LHCN-M2 (cell line): ENCODE measurements around the gene OAS3. TPM values are rescaled to one million over a fixed set of nuclear protein-coding genes. Genes with fewer than 3 reads are reported as not detected.
A peak's percentile ranks its signal among the peaks of the same experiment; 100 is the strongest.
"Not testable (repeated sequence)": the region's sequence is repeated elsewhere in the genome, so short reads cannot be mapped to it uniquely, and the experiment has no call there.

Experiments used
- DNase-seq: peaks from one replicate; pipeline ENCODE4 v3.0.0-alpha.2; 2012; ENCODE audit warnings: low read depth
- total RNA-seq: library from RNA; depleted of rRNA; stranded (reverse); fragments of >200 nt; gene quantifications from 2 replicates; pipeline ENCODE4 v1.2.3, GENCODE V29; 2014

OAS3 gene
- total RNA-seq, 1 experiment from 2014 or later, result 13.8 TPM

GRCh38 chr12:112957125-112957524 is 18.9 kb downstream of the OAS3 start:
- not testable (repeated sequence) for DNase-seq

GRCh38 chr12:112961074-112961473 is 22.8 kb downstream of the OAS3 start:
- DNase-seq, result no peak

DNA sequence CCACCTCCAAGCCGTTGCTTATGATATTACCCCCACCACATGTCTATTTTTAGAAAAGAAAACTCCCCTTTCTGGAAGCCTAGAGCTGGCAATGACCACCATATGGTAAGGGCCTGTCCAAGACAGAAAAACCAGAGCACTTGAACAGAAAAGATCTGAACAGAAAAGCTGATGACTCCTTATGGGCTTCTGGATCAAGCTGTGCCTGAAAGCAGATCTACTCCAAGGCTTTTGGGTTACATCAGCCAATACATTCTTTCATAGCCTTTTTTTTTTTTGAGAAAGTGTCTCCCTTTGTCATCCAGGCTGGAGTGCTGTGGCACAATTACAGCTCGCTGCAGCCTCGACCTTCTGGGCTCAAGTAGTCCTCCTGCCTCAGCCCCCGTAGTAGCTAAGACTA is 23.3 kb downstream of the OAS3 start:
- DNase-seq, result no peak

GRCh38 chr12:112962561-112962960 is 24.3 kb downstream of the OAS3 start:
- no peak for DNase-seq

- DNase-seq, result no peak
Observed at GRCh38 chr12:112963227-112963861, 25.1 kb downstream of the OAS3 start.

DNA sequence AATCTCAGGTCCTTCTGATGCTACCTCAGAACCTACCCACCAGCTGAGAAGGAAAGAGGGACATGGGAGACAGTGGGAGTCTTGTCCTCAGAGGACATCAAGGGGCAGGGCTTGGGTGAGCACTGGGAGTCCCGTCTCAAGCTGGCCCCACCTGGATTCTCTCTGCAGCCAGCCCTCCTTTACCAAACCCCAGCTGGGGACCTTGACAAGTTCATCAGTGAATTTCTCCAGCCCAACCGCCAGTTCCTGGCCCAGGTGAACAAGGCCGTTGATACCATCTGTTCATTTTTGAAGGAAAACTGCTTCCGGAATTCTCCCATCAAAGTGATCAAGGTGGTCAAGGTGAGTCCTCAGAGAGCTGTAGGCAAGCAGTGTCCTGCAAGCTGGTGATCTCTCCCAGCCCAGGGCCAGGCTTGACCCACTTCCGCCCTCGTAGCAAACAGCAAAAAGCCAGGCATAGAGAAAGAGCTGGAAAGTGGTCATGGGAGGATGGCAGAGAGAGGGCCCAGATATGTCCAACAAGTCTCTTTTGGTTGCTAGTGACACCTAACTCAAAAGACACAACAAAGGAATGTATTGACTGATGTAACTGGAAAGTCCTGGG is 25.9 kb downstream of the OAS3 start:
- DNase-seq, result no peak

GRCh38 chr12:112964915-112965314 is 26.6 kb downstream of the OAS3 start:
- no peak for DNase-seq

DNA sequence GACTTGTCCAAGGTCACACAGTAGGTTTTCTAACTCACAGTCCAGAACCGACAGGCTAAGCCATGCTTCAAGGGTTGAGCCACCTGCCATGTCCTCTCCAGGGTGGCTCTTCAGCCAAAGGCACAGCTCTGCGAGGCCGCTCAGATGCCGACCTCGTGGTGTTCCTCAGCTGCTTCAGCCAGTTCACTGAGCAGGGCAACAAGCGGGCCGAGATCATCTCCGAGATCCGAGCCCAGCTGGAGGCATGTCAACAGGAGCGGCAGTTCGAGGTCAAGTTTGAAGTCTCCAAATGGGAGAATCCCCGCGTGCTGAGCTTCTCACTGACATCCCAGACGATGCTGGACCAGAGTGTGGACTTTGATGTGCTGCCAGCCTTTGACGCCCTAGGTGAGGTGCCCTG is 27.4 kb downstream of the OAS3 start:
- no peak for DNase-seq

DNA sequence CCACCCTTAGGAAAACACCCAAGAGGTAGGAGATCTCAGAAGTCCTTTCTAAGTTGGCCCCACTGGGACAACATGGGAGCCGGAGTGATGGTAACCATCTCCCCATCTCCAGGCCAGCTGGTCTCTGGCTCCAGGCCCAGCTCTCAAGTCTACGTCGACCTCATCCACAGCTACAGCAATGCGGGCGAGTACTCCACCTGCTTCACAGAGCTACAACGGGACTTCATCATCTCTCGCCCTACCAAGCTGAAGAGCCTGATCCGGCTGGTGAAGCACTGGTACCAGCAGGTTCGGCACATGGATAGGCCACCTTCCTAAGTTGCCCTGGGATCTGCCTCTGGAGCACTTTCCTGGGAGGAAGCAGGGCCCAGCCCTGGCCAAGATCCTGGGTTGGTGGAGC is 29.0 kb downstream of the OAS3 start:
- DNase-seq, result no peak

DNA sequence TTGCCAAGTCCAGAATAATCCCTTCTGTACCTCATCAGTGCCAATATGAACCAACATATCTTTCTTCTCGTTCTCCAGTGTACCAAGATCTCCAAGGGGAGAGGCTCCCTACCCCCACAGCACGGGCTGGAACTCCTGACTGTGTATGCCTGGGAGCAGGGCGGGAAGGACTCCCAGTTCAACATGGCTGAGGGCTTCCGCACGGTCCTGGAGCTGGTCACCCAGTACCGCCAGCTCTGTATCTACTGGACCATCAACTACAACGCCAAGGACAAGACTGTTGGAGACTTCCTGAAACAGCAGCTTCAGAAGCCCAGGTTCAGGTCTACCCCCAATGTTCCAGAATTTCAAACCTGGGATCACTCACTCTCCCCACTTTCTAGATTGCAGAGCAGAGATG is 29.6 kb downstream of the OAS3 start:
- DNase-seq, result no peak

- DNase-seq, result no peak
Observed at GRCh38 chr12:112969547-112970306, 31.5 kb downstream of the OAS3 start.

GRCh38 chr12:112970391-112970790 is 32.1 kb downstream of the OAS3 start:
- no peak for DNase-seq

- peak; percentile 46 for DNase-seq
Observed at GRCh38 chr12:112971248-112971647, 33.0 kb downstream of the OAS3 start.

DNA sequence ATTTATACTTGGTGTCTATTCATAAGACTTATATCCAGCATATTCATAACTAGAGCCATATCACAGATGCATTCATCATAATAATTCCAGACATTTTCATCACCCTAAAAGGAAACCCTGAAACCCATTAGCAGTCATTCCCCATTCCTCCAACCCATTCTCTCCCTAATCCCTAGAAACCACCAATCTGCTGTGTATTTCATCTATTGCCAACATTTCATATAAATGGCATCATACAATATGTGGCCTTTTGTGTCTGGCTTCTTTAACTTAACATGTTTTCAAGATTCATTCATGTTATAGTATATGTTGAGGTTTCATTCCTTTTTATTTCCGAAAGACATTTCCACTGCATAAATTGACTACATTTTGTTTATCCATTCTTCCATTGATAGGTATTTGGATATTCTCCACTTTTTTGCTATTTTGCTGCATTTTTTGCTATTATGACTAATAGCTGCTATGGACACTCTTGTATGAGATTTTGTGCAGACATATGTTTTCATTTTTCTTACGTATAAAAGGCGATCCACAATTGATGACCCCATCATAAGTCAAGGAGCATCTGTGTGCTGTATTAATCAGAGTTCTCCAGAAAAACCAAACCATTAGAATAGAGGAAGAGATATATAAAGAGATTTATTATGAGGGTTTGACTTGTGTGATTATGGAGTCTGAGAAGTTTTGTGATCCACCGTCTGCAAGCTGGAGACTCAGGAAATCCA is 34.9 kb downstream of the OAS3 start:
- DNase-seq, result no peak

DNA sequence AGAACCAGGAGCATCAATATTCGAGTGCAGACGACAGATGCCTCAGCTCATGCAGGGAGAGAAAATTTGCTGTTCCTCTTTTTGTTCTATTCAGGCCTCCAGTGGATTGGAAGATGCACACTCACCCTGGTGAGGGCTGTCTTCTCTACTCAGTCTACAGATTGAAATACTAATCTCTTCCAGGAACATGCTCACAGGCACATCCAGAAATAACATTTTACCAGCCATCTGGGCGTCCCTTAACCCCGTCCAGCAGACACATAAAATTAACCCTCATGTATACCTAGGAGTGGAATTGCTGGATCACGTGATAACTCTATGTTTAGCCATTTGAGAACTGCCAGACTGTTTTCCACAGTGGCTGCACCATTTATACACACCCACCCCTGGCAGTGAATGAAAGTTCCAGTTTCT is 35.6 kb downstream of the OAS3 start:
- no peak for DNase-seq

- no peak for DNase-seq
Observed at GRCh38 chr12:112974904-112975303, 36.6 kb downstream of the OAS3 start.

GRCh38 chr12:112977139-112977538 is 38.9 kb downstream of the OAS3 start:
- no peak for DNase-seq

- no peak for DNase-seq
Observed at GRCh38 chr12:112977641-112978040, 39.4 kb downstream of the OAS3 start.

GRCh38 chr12:112978163-112979040 is 40.1 kb downstream of the OAS3 start, which contains the start of gene OAS2:
TSS of gene OAS2 (plus strand) at chr12:112978519. CDS start at chr12:112978609, 90 bp downstream.
- peak; percentile 82 for DNase-seq

- DNase-seq, result no peak
Observed at GRCh38 chr12:112979041-112979680, 40.9 kb downstream of the OAS3 start.
